ENCODE results near the gene DALRD3.

The DALRD3 gene

GRCh38 chr3:48970586-48970985 is 47.8 kb downstream of the DALRD3 start:
- no peak overlapping the region for H3K4me3 ChIP-seq (ENCODE audit: low read depth, low read length)
- no peaks in the 10 kb centered on the region for H3K4me1 ChIP-seq (ENCODE audit: control insufficient read depth, insufficient read depth, low read length)
- CTCF ChIA-PET = interaction anchor here (0.7 kb wide), 2 partner anchors 19 to 52 kb away, joined by 3 to 4 read pairs; no protein-coding TSS in a partner anchor
- H3K27ac ChIP-seq (ENCODE audit: extremely low read depth, low read depth, low read length) = no peak overlapping the region
- peaks cover 21 to 95% of the 10 kb centered on the region in 2 experiments; a peak in 2 of 3 replicates for H3K36me3 ChIP-seq (ENCODE audit: control insufficient read depth in 2 of 2, insufficient read depth in 1 of 2, low read length in 2 of 2)
- TF ChIP-seq ZNF175 (tag by site-specific recombination; IDR thresholded peaks at IDR 0.05) (no peak), ZNF639 (tag by site-specific recombination; IDR thresholded peaks at IDR 0.05) (no peak), ZNF223 (tag by site-specific recombination; IDR thresholded peaks at IDR 0.05) (no peak), ZNF26 (tag by site-specific recombination; IDR thresholded peaks at IDR 0.05) (no peak), ZNF518A (tag by site-specific recombination; conservative IDR thresholded peaks at IDR 0.05; ENCODE audit: low read depth) (no peak), ZNF248 (tag by site-specific recombination; IDR thresholded peaks at IDR 0.05) (no peak), ZNF791 (tag by site-specific recombination; IDR thresholded peaks at IDR 0.05) (no peak)
- no peaks in the 10 kb centered on the region for H3K9me3 ChIP-seq (ENCODE audit: control insufficient read depth, insufficient read depth, low read depth, low read length)
- POLR2A ChIA-PET = no interaction called here

GRCh38 chr3:48966876-48967361 is 51.5 kb downstream of the DALRD3 start:
- POLR2A ChIA-PET = no interaction called here
- TF ChIP-seq ZNF561 (tag by site-specific recombination; IDR thresholded peaks at IDR 0.05; ENCODE audit: borderline replicate concordance) (no peak), PRDM4 (tag by site-specific recombination; IDR thresholded peaks at IDR 0.05) (no peak), ZFHX2 (tag by site-specific recombination; conservative IDR thresholded peaks at IDR 0.05) (peak; percentile 62), ZNF660 (tag by site-specific recombination; IDR thresholded peaks at IDR 0.05) (no peak), ZNF639 (tag by site-specific recombination; IDR thresholded peaks at IDR 0.05) (no peak), EGR2 (tag by site-specific recombination; IDR thresholded peaks at IDR 0.05; ENCODE audit: low read depth) (0 out of 2 replicates have a peak, but pooled peaks have one; percentile 22)
- no peak overlapping the region for H3K27ac ChIP-seq (ENCODE audit: extremely low read depth, low read depth, low read length)
- no peak overlapping the region for H3K4me3 ChIP-seq (ENCODE audit: low read depth, low read length)
- H3K9me3 ChIP-seq (ENCODE audit: control insufficient read depth, insufficient read depth, low read depth, low read length) = no peaks in the 10 kb centered on the region
- H3K4me1 ChIP-seq (ENCODE audit: control insufficient read depth, insufficient read depth, low read length) = no peaks in the 10 kb centered on the region
- H3K36me3 ChIP-seq (ENCODE audit: control insufficient read depth in 2 of 2, insufficient read depth in 1 of 2, low read length in 2 of 2) = peaks cover 21 to 83% of the 10 kb centered on the region in 2 experiments
- CTCF ChIA-PET = no interaction called here

Measured in HEK293 (cell line).